Measurements from ENCODE around the gene CALB2. TPM values are rescaled to one million over a fixed set of nuclear protein-coding genes. Genes with fewer than 3 reads are reported as not detected.

CALB2 gene
- total and polyA plus RNA-seq, 2 donors (not counting 3 experiments of a cell fraction or from before 2014, with no cell fraction given): not detected

DNA sequence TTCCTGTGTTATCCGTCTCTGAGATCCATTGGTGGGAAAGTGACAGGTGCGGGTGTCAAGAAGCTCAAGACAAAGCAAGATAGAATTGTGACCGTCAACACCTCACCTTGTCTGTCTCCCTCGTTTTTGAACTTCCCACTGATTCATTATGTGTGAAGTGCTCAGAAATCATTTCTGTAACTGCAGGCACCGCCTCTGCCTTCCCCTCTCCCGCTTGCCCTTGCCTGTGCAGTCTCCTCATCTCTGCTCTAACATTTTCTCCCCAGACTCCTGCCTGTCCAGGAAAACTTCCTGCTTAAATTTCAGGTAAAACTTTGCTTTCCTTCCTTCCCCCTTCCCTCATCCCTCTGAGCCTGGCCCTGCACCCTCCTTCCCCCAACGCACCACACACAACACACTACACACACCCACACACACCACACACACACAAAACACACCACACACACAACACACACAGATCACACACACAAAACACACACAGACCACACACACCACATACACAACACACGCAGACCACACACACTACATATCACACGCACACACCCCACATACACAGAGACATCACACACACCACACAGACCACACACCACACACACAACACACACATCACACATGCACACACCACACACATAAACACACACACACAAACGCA lies 25.7 kb downstream of the CALB2 start:
- no peak overlapping the region for H3K4me2 ChIP-seq (ENCODE audit: insufficient read depth, low read length)
- POLR2A ChIA-PET: no interaction called here
- H3K36me3 ChIP-seq (ENCODE audit: control insufficient read depth in 2 of 2, extremely low read depth in 1 of 2, insufficient read depth in 2 of 2, low read length in 2 of 2): no peaks in the 10 kb centered on the region
- no peaks in the 10 kb centered on the region for H3K9me3 ChIP-seq (replicated peaks; ENCODE audit: control insufficient read depth, insufficient read depth, low read length)
- FAIRE-seq: no peak
- H3K4me3 ChIP-seq (replicated peaks in 1 of 3; ENCODE audit: insufficient read depth in 1 of 3, low read depth in 1 of 3, low read length in 3 of 3): no peak overlapping the region
- no peaks in the 10 kb centered on the region for H3K79me2 ChIP-seq (ENCODE audit: control insufficient read depth, insufficient read depth, low read length)
- H4K20me1 ChIP-seq (replicated peaks; ENCODE audit: control insufficient read depth, extremely low read depth, insufficient read depth, low read length): no peaks in the 10 kb centered on the region
- dilution Hi-C loops (cut with MboI; ENCODE audit: extremely low pct_ligation_motif_present, low sequenced_read_pairs) (no loop called here), intact Hi-C loops (cut with micrococcal nuclease) (no loop called here)
- no peak for TF ChIP-seq EZH2 (IDR thresholded peaks at IDR 0.05; ENCODE audit: borderline replicate concordance, low read depth, low read length, severe bottlenecking)
- no peak for TF ChIP-seq MYC (IDR thresholded peaks at IDR 0.05; ENCODE audit: low read depth, low read length)
- no peak overlapping the region for H3K9ac ChIP-seq (replicated peaks; ENCODE audit: extremely low read depth, insufficient read depth, low read length)
- no peaks in the 10 kb centered on the region for H3K4me1 ChIP-seq (ENCODE audit: control insufficient read depth, extremely low read depth, insufficient read depth, low read length)
- CTCF ChIA-PET: no interaction called here
- H2AFZ ChIP-seq (ENCODE audit: low read depth, low read length): no peak overlapping the region
- no peak overlapping the region for H3K27ac ChIP-seq (ENCODE audit: insufficient read depth, low read depth, low read length)
- no peaks in the 10 kb centered on the region for H3K9me1 ChIP-seq (replicated peaks; ENCODE audit: control insufficient read depth, extremely low read depth, insufficient read depth, low read length)
- no peak for DNase-seq (ENCODE audit: low read depth, low spot score)
- H3K27me3 ChIP-seq (ENCODE audit: control insufficient read depth in 2 of 2, insufficient read depth in 2 of 2, low read length in 2 of 2): no peaks in the 10 kb centered on the region
- no TSS peak for BruUV-seq (replicated peaks)

DNA sequence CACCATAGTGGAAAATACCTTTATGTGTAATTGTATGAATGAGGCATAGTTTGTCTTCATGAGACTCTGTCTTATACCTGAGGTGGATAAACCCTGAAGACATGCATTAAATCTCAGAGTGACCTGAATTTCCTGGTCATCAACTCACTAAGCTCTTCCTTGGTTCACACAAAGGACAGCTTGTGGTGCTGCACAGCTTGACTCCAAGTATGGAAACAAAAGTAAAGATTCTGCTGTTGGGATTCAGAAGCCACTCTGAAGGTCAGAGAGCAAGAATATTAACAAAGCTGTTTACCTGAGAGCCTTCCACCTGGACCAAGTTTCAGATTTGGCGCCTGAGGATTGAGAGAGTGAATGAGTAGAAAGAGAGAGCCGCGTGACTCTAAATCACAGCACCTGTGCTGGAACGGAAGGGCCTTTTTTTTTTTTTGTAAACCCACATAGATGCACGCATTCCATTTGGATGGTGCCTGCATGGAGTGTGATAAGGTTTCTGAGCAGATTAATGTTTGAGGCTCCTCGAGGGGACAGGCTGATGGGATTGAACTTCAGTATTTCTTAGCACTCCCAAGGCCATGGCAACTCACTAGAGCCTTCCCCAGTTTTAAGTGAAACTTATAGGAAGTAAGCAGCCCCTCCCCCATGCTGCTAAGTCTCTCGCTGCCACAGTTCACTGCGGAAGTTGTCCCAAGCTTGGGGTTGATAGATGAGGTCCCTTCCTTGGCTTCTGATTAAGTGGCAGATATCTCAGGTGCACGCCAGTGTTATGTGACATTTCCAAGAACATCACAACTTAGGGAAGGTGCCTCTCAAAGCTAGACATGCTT lies 28.7 kb downstream of the CALB2 start:
- DNase-seq (ENCODE audit: low read depth, low spot score) (no peak), FAIRE-seq (no peak)
- BruUV-seq (replicated peaks): no TSS peak
- Histone ChIP-seq H3K4me3 (replicated peaks in 1 of 3; ENCODE audit: insufficient read depth in 1 of 3, low read depth in 1 of 3, low read length in 3 of 3) (no peak overlapping the region), H3K4me1 (ENCODE audit: control insufficient read depth, extremely low read depth, insufficient read depth, low read length) (no peaks in the 10 kb centered on the region), H3K27me3 (ENCODE audit: control insufficient read depth in 2 of 2, insufficient read depth in 2 of 2, low read length in 2 of 2) (no peaks in the 10 kb centered on the region), H3K79me2 (ENCODE audit: control insufficient read depth, insufficient read depth, low read length) (no peaks in the 10 kb centered on the region), H3K27ac (ENCODE audit: insufficient read depth, low read depth, low read length) (no peak overlapping the region), H3K9me1 (replicated peaks; ENCODE audit: control insufficient read depth, extremely low read depth, insufficient read depth, low read length) (no peaks in the 10 kb centered on the region), H3K4me2 (ENCODE audit: insufficient read depth, low read length) (no peak overlapping the region), H4K20me1 (replicated peaks; ENCODE audit: control insufficient read depth, extremely low read depth, insufficient read depth, low read length) (no peaks in the 10 kb centered on the region), H3K9me3 (replicated peaks; ENCODE audit: control insufficient read depth, insufficient read depth, low read length) (no peaks in the 10 kb centered on the region), H3K9ac (replicated peaks; ENCODE audit: extremely low read depth, insufficient read depth, low read length) (no peak overlapping the region), H2AFZ (ENCODE audit: low read depth, low read length) (no peak overlapping the region), H3K36me3 (ENCODE audit: control insufficient read depth in 2 of 2, extremely low read depth in 1 of 2, insufficient read depth in 2 of 2, low read length in 2 of 2) (no peaks in the 10 kb centered on the region)
- dilution Hi-C loops (cut with MboI; ENCODE audit: extremely low pct_ligation_motif_present, low sequenced_read_pairs): no loop called here
- ChIA-PET POLR2A (interaction anchor here (0.7 kb wide), 1 partner anchor 1691 kb away, joined by 4 read pairs; no protein-coding TSS in a partner anchor), CTCF (no interaction called here)
- intact Hi-C loops (cut with micrococcal nuclease): no loop called here
- TF ChIP-seq POLR2AphosphoS5 (IDR thresholded peaks at IDR 0.05; ENCODE audit: insufficient read depth, low read depth, low read length) (no peak), MYC (IDR thresholded peaks at IDR 0.05; ENCODE audit: low read depth, low read length) (no peak), EZH2 (IDR thresholded peaks at IDR 0.05; ENCODE audit: borderline replicate concordance, low read depth, low read length, severe bottlenecking) (no peak), FOS (IDR thresholded peaks at IDR 0.05; ENCODE audit: borderline replicate concordance, insufficient read depth, low read length) (no peak), JUN (IDR thresholded peaks at IDR 0.05; ENCODE audit: borderline replicate concordance, insufficient read depth, insufficient read length, low read depth) (no peak)
- TF ChIP-seq, protein P1, sequence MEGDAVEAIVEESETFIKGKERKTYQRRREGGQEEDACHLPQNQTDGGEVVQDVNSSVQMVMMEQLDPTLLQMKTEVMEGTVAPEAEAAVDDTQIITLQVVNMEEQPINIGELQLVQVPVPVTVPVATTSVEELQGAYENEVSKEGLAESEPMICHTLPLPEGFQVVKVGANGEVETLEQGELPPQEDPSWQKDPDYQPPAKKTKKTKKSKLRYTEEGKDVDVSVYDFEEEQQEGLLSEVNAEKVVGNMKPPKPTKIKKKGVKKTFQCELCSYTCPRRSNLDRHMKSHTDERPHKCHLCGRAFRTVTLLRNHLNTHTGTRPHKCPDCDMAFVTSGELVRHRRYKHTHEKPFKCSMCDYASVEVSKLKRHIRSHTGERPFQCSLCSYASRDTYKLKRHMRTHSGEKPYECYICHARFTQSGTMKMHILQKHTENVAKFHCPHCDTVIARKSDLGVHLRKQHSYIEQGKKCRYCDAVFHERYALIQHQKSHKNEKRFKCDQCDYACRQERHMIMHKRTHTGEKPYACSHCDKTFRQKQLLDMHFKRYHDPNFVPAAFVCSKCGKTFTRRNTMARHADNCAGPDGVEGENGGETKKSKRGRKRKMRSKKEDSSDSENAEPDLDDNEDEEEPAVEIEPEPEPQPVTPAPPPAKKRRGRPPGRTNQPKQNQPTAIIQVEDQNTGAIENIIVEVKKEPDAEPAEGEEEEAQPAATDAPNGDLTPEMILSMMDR (IDR thresholded peaks at IDR 0.05; ENCODE audit: extremely low read depth in 1 of 2, insufficient read depth in 1 of 2, low read depth in 1 of 2, low read length in 2 of 2): no peak
- TF ChIP-seq, protein P2, sequence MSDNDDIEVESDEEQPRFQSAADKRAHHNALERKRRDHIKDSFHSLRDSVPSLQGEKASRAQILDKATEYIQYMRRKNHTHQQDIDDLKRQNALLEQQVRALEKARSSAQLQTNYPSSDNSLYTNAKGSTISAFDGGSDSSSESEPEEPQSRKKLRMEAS (IDR thresholded peaks at IDR 0.05; ENCODE audit: insufficient read depth, insufficient read length): no peak
